ENCODE data around the gene QKI. TPM values are rescaled to one million over a fixed set of nuclear protein-coding genes. Genes with fewer than 3 reads are reported as not detected.

Gene QKI
- total and polyA plus RNA-seq, 10 of the 15 experiments (the other 5 are each of a cell fraction or from before 2014, with no cell fraction given) = 4.7 to 72.5 (median 38.9) TPM

- Histone ChIP-seq H3K4me1 (ENCODE audit: control insufficient read depth, insufficient read depth, low read length) (peaks cover 5% of the 10 kb centered on the region; the same call in 1 of the 2 replicates), H3K27ac (ENCODE audit: control insufficient read depth, insufficient read depth) (no peak overlapping the region), H3K4me3 (no peak overlapping the region), H4K20me1 (ENCODE audit: control insufficient read depth, insufficient read depth) (no peaks in the 10 kb centered on the region), H3K4me2 (ENCODE audit: control insufficient read depth, insufficient read depth) (no peak overlapping the region), H3K27me3 (replicated peaks in 1 of 2; ENCODE audit: control insufficient read depth in 2 of 2, insufficient read depth in 2 of 2, low read length in 1 of 2) (no peaks in the 10 kb centered on the region), H2AFZ (ENCODE audit: control insufficient read depth, low read depth, low read length) (no peak overlapping the region), H3K9ac (ENCODE audit: control insufficient read depth, insufficient read depth, low read length) (no peak overlapping the region), H3K9me3 (replicated peaks; ENCODE audit: control insufficient read depth, insufficient read depth, low read length) (peaks cover 2% of the 10 kb centered on the region), H3K36me3 (ENCODE audit: control insufficient read depth in 2 of 2, insufficient read depth in 2 of 2, low read length in 1 of 2) (no peaks in the 10 kb centered on the region), H3K79me2 (ENCODE audit: control insufficient read depth, insufficient read depth, low read length) (peaks cover 71% of the 10 kb centered on the region)
- ChIA-PET SMC1A (ENCODE audit: uncharacterized antibody, unreplicated experiment) (interaction anchor here (0.6 to 6.4 kb wide), 7 partner anchors 11 to 117 kb away, joined by 3 to 34 read pairs (median 5); no protein-coding TSS in a partner anchor), CTCF (interaction anchor here (0.6 to 2.1 kb wide), 5 partner anchors 10 to 120 kb away, joined by 3 to 11 read pairs (median 4); no protein-coding TSS in a partner anchor), RAD21 (ENCODE audit: unreplicated experiment) (interaction anchor here (1.2 kb wide), 1 partner anchor 19 kb away, joined by 3 read pairs; no protein-coding TSS in a partner anchor), POLR2A (interaction anchor here (1.2 kb wide), 1 partner anchor 13 kb away, joined by 4 read pairs; no protein-coding TSS in a partner anchor)
- in situ Hi-C loops (cut with MboI) (no loop called here), intact Hi-C loops (cut with micrococcal nuclease; ENCODE audit: unreplicated experiment) (no loop called here)
- no TSS peak for BruUV-seq (replicated peaks)
- no peak for TF ChIP-seq RB1 (IDR thresholded peaks at IDR 0.05; ENCODE audit: borderline replicate concordance)
- peak; percentile 73 for TF ChIP-seq ATF7 (IDR thresholded peaks at IDR 0.05; ENCODE audit: low read depth)
- TF ChIP-seq RUNX3 (IDR thresholded peaks at IDR 0.05; ENCODE audit: low read length) = no peak
- no peak for TF ChIP-seq RAD21 (IDR thresholded peaks at IDR 0.05; ENCODE audit: insufficient read depth, low read depth, low read length)
- DNase-seq (ENCODE audit: low read depth, low spot score) (no peak), FAIRE-seq (no peak), ATAC-seq (peak; percentile 66)
- 62% methylated on average over 3 of the region's 3 CpGs for WGBS (ENCODE audit: insufficient coverage, insufficient replicate concordance, low lambda C conversion rate, missing lambda C conversion rate)
Measured at GRCh38 chr6:163437466-163437865, 22.9 kb downstream of the QKI start.

DNA sequence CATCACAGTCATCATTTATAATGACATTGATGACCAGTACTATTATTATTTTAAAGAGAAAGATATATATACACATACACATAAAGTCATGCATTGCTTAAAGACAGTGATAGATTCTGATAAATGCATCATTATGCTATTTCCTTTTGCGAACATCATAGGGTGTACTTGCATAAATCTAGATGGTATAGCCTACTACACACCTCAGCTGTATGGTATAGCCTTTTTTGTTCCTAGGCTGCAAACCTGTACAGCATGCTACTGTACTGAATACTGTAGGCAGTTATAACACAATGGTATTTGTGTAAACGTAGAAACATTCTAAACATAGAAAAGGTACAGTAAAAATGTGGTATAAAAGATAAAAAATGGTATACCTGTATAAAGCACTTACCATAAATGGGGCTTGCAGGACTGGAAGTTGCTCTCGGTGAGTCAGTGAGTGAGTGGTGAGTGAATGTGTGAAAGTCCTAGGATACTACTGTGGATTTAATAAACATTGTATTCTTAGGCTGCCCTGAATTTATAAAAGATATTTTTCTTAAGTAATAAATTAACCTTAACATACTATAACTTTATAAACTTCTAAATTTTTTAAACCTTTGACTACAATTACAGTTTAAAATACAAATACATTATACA is 23.9 kb downstream of the QKI start:
- in situ Hi-C loops (cut with MboI) (no loop called here), intact Hi-C loops (cut with micrococcal nuclease; ENCODE audit: unreplicated experiment) (no loop called here)
- Histone ChIP-seq H3K36me3 (ENCODE audit: control insufficient read depth in 2 of 2, insufficient read depth in 2 of 2, low read length in 1 of 2) (no peaks in the 10 kb centered on the region), H3K27ac (ENCODE audit: control insufficient read depth, insufficient read depth) (no peak overlapping the region), H4K20me1 (ENCODE audit: control insufficient read depth, insufficient read depth) (no peaks in the 10 kb centered on the region), H3K9me3 (replicated peaks; ENCODE audit: control insufficient read depth, insufficient read depth, low read length) (peaks cover 2% of the 10 kb centered on the region), H2AFZ (ENCODE audit: control insufficient read depth, low read depth, low read length) (no peak overlapping the region), H3K4me1 (ENCODE audit: control insufficient read depth, insufficient read depth, low read length) (peaks cover 5% of the 10 kb centered on the region; the same call in 1 of the 2 replicates), H3K4me2 (ENCODE audit: control insufficient read depth, insufficient read depth) (no peak overlapping the region), H3K9ac (ENCODE audit: control insufficient read depth, insufficient read depth, low read length) (no peak overlapping the region), H3K4me3 (no peak overlapping the region), H3K79me2 (ENCODE audit: control insufficient read depth, insufficient read depth, low read length) (peaks cover 67% of the 10 kb centered on the region), H3K27me3 (replicated peaks in 1 of 2; ENCODE audit: control insufficient read depth in 2 of 2, insufficient read depth in 2 of 2, low read length in 1 of 2) (no peaks in the 10 kb centered on the region)
- no TSS peak for BruUV-seq (replicated peaks)
- TF ChIP-seq, protein P1, sequence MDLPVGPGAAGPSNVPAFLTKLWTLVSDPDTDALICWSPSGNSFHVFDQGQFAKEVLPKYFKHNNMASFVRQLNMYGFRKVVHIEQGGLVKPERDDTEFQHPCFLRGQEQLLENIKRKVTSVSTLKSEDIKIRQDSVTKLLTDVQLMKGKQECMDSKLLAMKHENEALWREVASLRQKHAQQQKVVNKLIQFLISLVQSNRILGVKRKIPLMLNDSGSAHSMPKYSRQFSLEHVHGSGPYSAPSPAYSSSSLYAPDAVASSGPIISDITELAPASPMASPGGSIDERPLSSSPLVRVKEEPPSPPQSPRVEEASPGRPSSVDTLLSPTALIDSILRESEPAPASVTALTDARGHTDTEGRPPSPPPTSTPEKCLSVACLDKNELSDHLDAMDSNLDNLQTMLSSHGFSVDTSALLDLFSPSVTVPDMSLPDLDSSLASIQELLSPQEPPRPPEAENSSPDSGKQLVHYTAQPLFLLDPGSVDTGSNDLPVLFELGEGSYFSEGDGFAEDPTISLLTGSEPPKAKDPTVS (IDR thresholded peaks at IDR 0.05; ENCODE audit: low read depth, low read length) = no peak
- TF ChIP-seq, protein P2, sequence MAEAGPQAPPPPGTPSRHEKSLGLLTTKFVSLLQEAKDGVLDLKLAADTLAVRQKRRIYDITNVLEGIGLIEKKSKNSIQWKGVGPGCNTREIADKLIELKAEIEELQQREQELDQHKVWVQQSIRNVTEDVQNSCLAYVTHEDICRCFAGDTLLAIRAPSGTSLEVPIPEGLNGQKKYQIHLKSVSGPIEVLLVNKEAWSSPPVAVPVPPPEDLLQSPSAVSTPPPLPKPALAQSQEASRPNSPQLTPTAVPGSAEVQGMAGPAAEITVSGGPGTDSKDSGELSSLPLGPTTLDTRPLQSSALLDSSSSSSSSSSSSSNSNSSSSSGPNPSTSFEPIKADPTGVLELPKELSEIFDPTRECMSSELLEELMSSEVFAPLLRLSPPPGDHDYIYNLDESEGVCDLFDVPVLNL (IDR thresholded peaks at IDR 0.05; ENCODE audit: low read depth, low read length) = no peak
- TF ChIP-seq ASH2L (IDR thresholded peaks at IDR 0.05; ENCODE audit: borderline replicate concordance, low read depth) = no peak
- CTCF ChIA-PET = interaction anchor here (0.6 to 2.1 kb wide), 2 partner anchors 11 to 14 kb away, joined by 3 to 11 read pairs; no protein-coding TSS in a partner anchor
- RAD21 ChIA-PET (ENCODE audit: unreplicated experiment) = no interaction called here
- DNase-seq (ENCODE audit: low read depth, low spot score) (no peak), FAIRE-seq (no peak), ATAC-seq (peak; percentile 26)
- WGBS (ENCODE audit: insufficient coverage, insufficient replicate concordance, low lambda C conversion rate, missing lambda C conversion rate) = 97% methylated on average over 3 of the region's 3 CpGs
- SMC1A ChIA-PET (ENCODE audit: uncharacterized antibody, unreplicated experiment) = interaction anchor here (1.8 to 6.4 kb wide), 3 partner anchors 11 to 22 kb away, joined by 5 to 34 read pairs (median 12); no protein-coding TSS in a partner anchor
- POLR2A ChIA-PET = no interaction called here
